Mesenchymal stem cell (in vitro differentiated cells and primary cell): Measurements from ENCODE around the gene C15orf39.

ENCODE experiments used
- DNase-seq: peaks from one replicate; pipeline ENCODE4 v3.0.0-alpha.2; 2013
- H2AFZ ChIP-seq: one replicate; pipeline ENCODE4 v1.6.1; 2013; ENCODE audit warnings: low read depth, mild to moderate bottlenecking, control low read depth, inconsistent platforms, low read length, moderate library complexity
- H2AK5ac ChIP-seq: 2 replicates; pipeline ENCODE4 v1.6.1; 2013; ENCODE audit warnings: low read length, moderate library complexity, mild to moderate bottlenecking, inconsistent platforms; ENCODE audit not compliant: severe bottlenecking
- H2BK120ac ChIP-seq: one replicate; pipeline ENCODE4 v1.6.1; 2013; ENCODE audit warnings: low read depth, mild to moderate bottlenecking, inconsistent platforms, low read length, moderate library complexity
- H2BK12ac ChIP-seq, 2 experiments: one replicate each; pipeline ENCODE4 v1.6.1; 2013; ENCODE audit warnings: inconsistent platforms in 2 of 2, low read length in 2 of 2, mild to moderate bottlenecking in 2 of 2, moderate library complexity in 2 of 2, control low read depth in 1 of 2
- H2BK15ac ChIP-seq: one replicate; pipeline ENCODE4 v1.6.1; 2013; ENCODE audit warnings: mild to moderate bottlenecking, low read depth, inconsistent platforms; ENCODE audit not compliant: poor library complexity, severe bottlenecking
- H2BK5ac ChIP-seq: 2 replicates; pipeline ENCODE4 v1.6.1; 2013; ENCODE audit warnings: low read depth, mild to moderate bottlenecking, low read length, control low read depth, inconsistent platforms; ENCODE audit not compliant: poor library complexity, severe bottlenecking
- H3K14ac ChIP-seq, 2 experiments: one replicate each; pipeline ENCODE4 v1.6.1; 2013; ENCODE audit warnings: inconsistent platforms in 2 of 2, low read length in 2 of 2, control low read depth in 1 of 2, mild to moderate bottlenecking in 1 of 2, moderate library complexity in 1 of 2
- H3K18ac ChIP-seq, 2 experiments: one replicate each; pipeline ENCODE4 v1.6.1; 2013; ENCODE audit warnings: inconsistent platforms in 2 of 2, low read length in 2 of 2, control low read depth in 1 of 2, low read depth in 1 of 2, mild to moderate bottlenecking in 1 of 2
- H3K23ac ChIP-seq, 2 experiments: one replicate each; pipeline ENCODE4 v1.6.1; 2013; ENCODE audit warnings: inconsistent platforms in 2 of 2, low read length in 2 of 2, mild to moderate bottlenecking in 2 of 2, moderate library complexity in 2 of 2, control low read depth in 1 of 2
- H3K27ac ChIP-seq: 2 replicates; pipeline ENCODE4 v1.5.1; 2013; ENCODE audit warnings: mild to moderate bottlenecking, moderate library complexity, low read length, control low read depth, inconsistent platforms; ENCODE audit not compliant: poor library complexity, severe bottlenecking
- H3K27me3 ChIP-seq, 2 experiments: 2 replicates each; pipeline versions ENCODE4 v1.6.1 to v1.7.0; 2013; ENCODE audit warnings: low read length in 2 of 2, mild to moderate bottlenecking in 2 of 2, moderate library complexity in 2 of 2, control low read depth in 1 of 2, inconsistent platforms in 1 of 2; ENCODE audit not compliant: control insufficient read depth in 1 of 2, insufficient read depth in 1 of 2
- H3K36me3 ChIP-seq, 2 experiments: 2 replicates each; pipeline versions ENCODE4 v1.6.1 to v1.7.0; 2013; ENCODE audit warnings: low read length in 2 of 2, control low read depth in 1 of 2, inconsistent platforms in 1 of 2, low read depth in 1 of 2, mild to moderate bottlenecking in 1 of 2; ENCODE audit not compliant: insufficient read depth in 2 of 2, control insufficient read depth in 1 of 2
- H3K4ac ChIP-seq, 2 experiments: one replicate each; pipeline ENCODE4 v1.6.1; 2013; ENCODE audit warnings: inconsistent platforms in 2 of 2, low read length in 2 of 2, mild to moderate bottlenecking in 2 of 2, moderate library complexity in 2 of 2, control low read depth in 1 of 2, low read depth in 1 of 2
- H3K4me1 ChIP-seq: 2 replicates; pipeline ENCODE4 v1.6.1; 2013; ENCODE audit warnings: low read depth, low read length, control low read depth; ENCODE audit not compliant: control insufficient read depth, insufficient read depth
- H3K4me2 ChIP-seq: 2 replicates; pipeline ENCODE4 v1.6.1; 2013; ENCODE audit warnings: low read length, mild to moderate bottlenecking, inconsistent platforms; ENCODE audit not compliant: poor library complexity, severe bottlenecking
- H3K4me3 ChIP-seq, 2 experiments: 2 replicates each; pipeline versions ENCODE4 v1.5.1 to v1.7.0; 2013; ENCODE audit warnings: low read length in 2 of 2, mild to moderate bottlenecking in 2 of 2, control low read depth in 1 of 2, low read depth in 1 of 2; ENCODE audit not compliant: insufficient read depth in 1 of 2
- H3K79me1 ChIP-seq: replicated peaks from 2 replicates; pipeline ENCODE4 v1.6.1; 2013; ENCODE audit warnings: mild to moderate bottlenecking, control low read depth, low read length, inconsistent platforms; ENCODE audit not compliant: poor library complexity, severe bottlenecking
- H3K9ac ChIP-seq: 2 replicates; pipeline ENCODE4 v1.7.0; 2013; ENCODE audit warnings: mild to moderate bottlenecking, low read length, moderate library complexity
- H3K9me3 ChIP-seq: 2 replicates; pipeline ENCODE4 v1.7.0; 2013; ENCODE audit warnings: mild to moderate bottlenecking, low read length; ENCODE audit not compliant: control insufficient read depth
- H4K8ac ChIP-seq: one replicate; pipeline ENCODE4 v1.6.1; 2013; ENCODE audit warnings: inconsistent platforms, mild to moderate bottlenecking, low read length, moderate library complexity
- H4K91ac ChIP-seq: one replicate; pipeline ENCODE4 v1.6.1; 2013; ENCODE audit warnings: mild to moderate bottlenecking, low read length, inconsistent platforms
- WGBS: methylation state at CpG from one replicate; pipeline ENCODE4 v1.1.7; 2013; ENCODE audit warnings: mixed read lengths; 5-methylcytosine and 5-hydroxymethylcytosine counted together

C15orf39 gene

GRCh38 chr15:75159244-75159643 lies 42.4 kb upstream of the C15orf39 start:
- H3K9me3 ChIP-seq: no peaks in the 10 kb centered on the region
- no peak overlapping the region for H3K4ac ChIP-seq
- no peak overlapping the region for H3K27ac ChIP-seq
- H2BK12ac ChIP-seq: no peak overlapping the region
- H4K91ac ChIP-seq: no peak overlapping the region
- H4K8ac ChIP-seq: no peak overlapping the region
- H3K79me1 ChIP-seq: no peaks in the 10 kb centered on the region
- no peak overlapping the region for H2BK5ac ChIP-seq
- no CpG with 5 or more reads among the region's 1 CpG for WGBS
- H3K18ac ChIP-seq: no peak overlapping the region
- peaks cover 2% of the 10 kb centered on the region for H3K4me1 ChIP-seq
- H3K4me2 ChIP-seq: no peak overlapping the region
- DNase-seq: no peak
- no peak overlapping the region for H3K4me3 ChIP-seq
- H2BK120ac ChIP-seq: no peak overlapping the region
- H2AK5ac ChIP-seq: no peak overlapping the region
- H3K36me3 ChIP-seq: no peaks in the 10 kb centered on the region
- H3K23ac ChIP-seq: no peak overlapping the region
- no peak overlapping the region for H2AFZ ChIP-seq
- no peak overlapping the region for H3K14ac ChIP-seq
- H2BK15ac ChIP-seq: no peak overlapping the region
- peaks cover 0 to 13% of the 10 kb centered on the region in 2 experiments for H3K27me3 ChIP-seq
- no peak overlapping the region for H3K9ac ChIP-seq

GRCh38 chr15:75161106-75161916 lies 40.4 kb upstream of the C15orf39 start:
- WGBS: 77% methylated on average over 5 of the region's 5 CpGs
- H3K4ac ChIP-seq: no peak overlapping the region
- no peaks in the 10 kb centered on the region for H3K79me1 ChIP-seq

GRCh38 chr15:75161917-75162414 lies 39.7 kb upstream of the C15orf39 start:
- H3K4me2 ChIP-seq: no peak overlapping the region
- 44% methylated on average over 2 of the region's 4 CpGs for WGBS
- H3K9ac ChIP-seq: no peak overlapping the region
- H2AK5ac ChIP-seq: no peak overlapping the region
- no peak overlapping the region for H4K91ac ChIP-seq
- H2BK12ac ChIP-seq: no peak overlapping the region
- H3K27ac ChIP-seq: no peak overlapping the region
- H3K4me1 ChIP-seq: no peaks in the 10 kb centered on the region
- H2BK5ac ChIP-seq: no peak overlapping the region
- H3K23ac ChIP-seq: no peak overlapping the region
- no peak overlapping the region for H2BK120ac ChIP-seq
- no peak overlapping the region for H2AFZ ChIP-seq
- H3K79me1 ChIP-seq: no peaks in the 10 kb centered on the region
- H4K8ac ChIP-seq: no peak overlapping the region
- H3K4ac ChIP-seq: no peak overlapping the region
- H3K14ac ChIP-seq: no peak overlapping the region
- peaks cover 0 to 5% of the 10 kb centered on the region in 2 experiments for H3K27me3 ChIP-seq
- DNase-seq: peak; percentile 71
- H3K18ac ChIP-seq: no peak overlapping the region
- no peaks in the 10 kb centered on the region for H3K36me3 ChIP-seq
- H3K4me3 ChIP-seq: no peak overlapping the region
- no peaks in the 10 kb centered on the region for H3K9me3 ChIP-seq
- H2BK15ac ChIP-seq: no peak overlapping the region

More at GRCh38 chr15:75161106-75161916, 40.4 kb upstream of the C15orf39 start:
- H3K9me3 ChIP-seq: no peaks in the 10 kb centered on the region
- no peak overlapping the region for H3K14ac ChIP-seq
- no peak overlapping the region for H2AK5ac ChIP-seq
- no peak overlapping the region for H2BK15ac ChIP-seq
- H4K8ac ChIP-seq: no peak overlapping the region
- H3K9ac ChIP-seq: no peak overlapping the region
- no peak overlapping the region for H2AFZ ChIP-seq
- peak overlapping the region in 1 of 2 experiments; percentile 1 for H3K18ac ChIP-seq
- H3K4me1 ChIP-seq: no peaks in the 10 kb centered on the region
- no peak overlapping the region for H3K4me2 ChIP-seq
- H3K27me3 ChIP-seq: peaks cover 0 to 5% of the 10 kb centered on the region in 2 experiments
- no peak overlapping the region for H3K23ac ChIP-seq
- DNase-seq: no peak
- H3K36me3 ChIP-seq: no peaks in the 10 kb centered on the region
- H2BK120ac ChIP-seq: no peak overlapping the region
- H2BK5ac ChIP-seq: no peak overlapping the region
- H3K4me3 ChIP-seq: no peak overlapping the region
- no peak overlapping the region for H3K27ac ChIP-seq
- no peak overlapping the region for H4K91ac ChIP-seq
- no peak overlapping the region for H2BK12ac ChIP-seq

GRCh38 chr15:75163150-75163564 lies 38.5 kb upstream of the C15orf39 start:
- no peaks in the 10 kb centered on the region for H3K4me1 ChIP-seq
- no peak overlapping the region for H2BK15ac ChIP-seq
- WGBS: 99% methylated on average over 2 of the region's 3 CpGs
- no peak overlapping the region for H2BK5ac ChIP-seq
- no peaks in the 10 kb centered on the region for H3K9me3 ChIP-seq
- H2BK120ac ChIP-seq: no peak overlapping the region
- H3K27ac ChIP-seq: no peak overlapping the region
- H3K27me3 ChIP-seq: peaks cover 0 to 5% of the 10 kb centered on the region in 2 experiments
- H3K36me3 ChIP-seq: no peaks in the 10 kb centered on the region
- H4K91ac ChIP-seq: no peak overlapping the region
- H3K14ac ChIP-seq: no peak overlapping the region
- no peak for DNase-seq
- no peak overlapping the region for H3K9ac ChIP-seq
- H3K18ac ChIP-seq: peak overlapping the region in 1 of 2 experiments; percentile 28
- H4K8ac ChIP-seq: no peak overlapping the region
- no peak overlapping the region for H3K4me3 ChIP-seq
- no peak overlapping the region for H2AFZ ChIP-seq
- peak overlapping the region in 1 of 2 experiments; percentile 39 for H2BK12ac ChIP-seq
- H2AK5ac ChIP-seq: no peak overlapping the region
- H3K79me1 ChIP-seq: no peaks in the 10 kb centered on the region
- no peak overlapping the region for H3K4me2 ChIP-seq
- no peak overlapping the region for H3K4ac ChIP-seq
- no peak overlapping the region for H3K23ac ChIP-seq
